ENCODE measurements around the gene PGAP3.
A peak's percentile ranks its signal among the peaks of the same experiment; 100 is the strongest.

The PGAP3 gene

GRCh38 chr17:39635614-39636176 is 52.2 kb downstream of the PGAP3 start:
- no peak for TF ChIP-seq CTCF (IDR thresholded peaks at IDR 0.05; ENCODE audit: low read depth, low read length)
- no peak overlapping the region for H3K4me3 ChIP-seq (replicated peaks in 1 of 2; ENCODE audit: low read depth in 2 of 2, low read length in 2 of 2)
- no peak for DNase-seq (ENCODE audit: low read depth in 2 of 2)

GRCh38 chr17:39634384-39634871 is 53.4 kb downstream of the PGAP3 start:
- no peak overlapping the region for H3K4me3 ChIP-seq (replicated peaks in 1 of 2; ENCODE audit: low read depth in 2 of 2, low read length in 2 of 2)
- peak; percentile 72 for TF ChIP-seq CTCF (IDR thresholded peaks at IDR 0.05; ENCODE audit: low read depth, low read length)
- peak; percentile 62 to 65 for DNase-seq (ENCODE audit: low read depth in 2 of 2)

GRCh38 chr17:39633570-39634183 is 54.2 kb downstream of the PGAP3 start:
- H3K4me3 ChIP-seq (replicated peaks in 1 of 2; ENCODE audit: low read depth in 2 of 2, low read length in 2 of 2): no peak overlapping the region
- TF ChIP-seq CTCF (IDR thresholded peaks at IDR 0.05; ENCODE audit: low read depth, low read length): no peak
- DNase-seq (ENCODE audit: low read depth in 2 of 2): no peak

GRCh38 chr17:39632153-39632941 is 55.5 kb downstream of the PGAP3 start:
- TF ChIP-seq CTCF (IDR thresholded peaks at IDR 0.05; ENCODE audit: low read depth, low read length): no peak
- no peak for DNase-seq (ENCODE audit: low read depth in 2 of 2)
- no peak overlapping the region for H3K4me3 ChIP-seq (replicated peaks in 1 of 2; ENCODE audit: low read depth in 2 of 2, low read length in 2 of 2)

GRCh38 chr17:39631403-39631802 is 56.5 kb downstream of the PGAP3 start:
- DNase-seq (ENCODE audit: low read depth in 2 of 2): no peak
- no peak for TF ChIP-seq CTCF (IDR thresholded peaks at IDR 0.05; ENCODE audit: low read depth, low read length)
- H3K4me3 ChIP-seq (replicated peaks in 1 of 2; ENCODE audit: low read depth in 2 of 2, low read length in 2 of 2): no peak overlapping the region

GRCh38 chr17:39629898-39630297 is 58.0 kb downstream of the PGAP3 start:
- no peak for DNase-seq (ENCODE audit: low read depth in 2 of 2)
- no peak for TF ChIP-seq CTCF (IDR thresholded peaks at IDR 0.05; ENCODE audit: low read depth, low read length)
- H3K4me3 ChIP-seq (replicated peaks in 1 of 2; ENCODE audit: low read depth in 2 of 2, low read length in 2 of 2): no peak overlapping the region
